NCI-H2171 (cell line): ENCODE data around the gene IL27RA.
"Not testable (repeated sequence)": the region's sequence is repeated elsewhere in the genome, so short reads cannot be mapped to it uniquely, and the experiment has no call there.

Source experiments
- DNase-seq: peaks from one replicate; lab custom pipeline; 2025; lab: John Stamatoyannopoulos, UW

Gene IL27RA

DNA sequence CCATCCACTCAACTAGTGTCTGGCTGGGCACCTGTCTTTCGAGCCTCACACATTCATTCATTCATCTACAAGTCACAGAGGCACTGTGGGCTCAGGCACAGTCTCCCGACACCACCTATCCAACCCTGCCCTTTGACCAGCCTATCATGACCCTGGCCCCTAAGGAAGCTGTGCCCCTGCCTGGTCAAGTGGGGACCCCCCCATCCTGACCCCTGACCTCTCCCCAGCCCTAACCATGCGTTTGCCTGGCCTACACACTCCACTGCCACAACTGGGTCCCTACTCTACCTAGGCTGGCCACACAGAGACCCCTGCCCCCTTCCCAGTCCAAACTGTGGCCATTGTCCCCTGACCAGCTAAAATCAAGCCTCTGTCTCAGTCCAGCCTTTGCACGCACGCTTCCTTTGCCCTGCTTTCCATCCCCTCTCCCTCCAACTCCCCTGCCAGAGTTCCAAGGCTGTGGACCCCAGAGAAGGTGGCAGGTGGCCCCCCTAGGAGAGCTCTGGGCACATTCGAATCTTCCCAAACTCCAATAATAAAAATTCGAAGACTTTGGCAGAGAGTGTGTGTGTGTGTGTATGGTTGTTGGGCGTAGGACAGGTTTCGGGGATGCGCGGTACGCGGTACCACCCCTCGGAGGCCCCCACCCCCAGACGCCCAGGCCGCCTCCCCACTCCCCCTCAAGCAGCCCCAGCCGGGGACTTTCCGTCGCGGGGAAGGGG is 404 bp upstream of the IL27RA start:
- no peak for DNase-seq

- DNase-seq: no peak
These were observed 2.4 kb downstream of the IL27RA start for GRCh38 chr19:14033946-14034345.

DNA sequence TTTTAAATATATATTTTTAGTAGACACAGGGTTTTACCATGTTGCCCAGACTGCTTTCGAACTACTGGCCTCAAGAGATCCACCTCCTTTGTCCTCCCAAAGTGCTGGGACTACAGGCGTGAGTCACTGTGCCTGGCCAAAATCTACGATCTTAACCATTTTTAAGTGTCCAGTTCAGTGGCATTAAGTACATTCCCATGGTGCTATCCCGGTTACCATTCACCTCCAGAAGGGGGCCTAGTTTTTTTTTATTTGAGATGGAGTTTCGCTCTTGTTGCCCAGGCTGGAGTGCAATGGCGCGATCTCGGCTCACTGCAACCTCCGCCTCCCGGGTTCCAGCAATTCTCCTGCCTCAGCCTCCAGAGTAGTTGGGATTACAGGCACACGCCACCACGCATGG is 3.6 kb downstream of the IL27RA start:
- DNase-seq: not testable (repeated sequence)

DNA sequence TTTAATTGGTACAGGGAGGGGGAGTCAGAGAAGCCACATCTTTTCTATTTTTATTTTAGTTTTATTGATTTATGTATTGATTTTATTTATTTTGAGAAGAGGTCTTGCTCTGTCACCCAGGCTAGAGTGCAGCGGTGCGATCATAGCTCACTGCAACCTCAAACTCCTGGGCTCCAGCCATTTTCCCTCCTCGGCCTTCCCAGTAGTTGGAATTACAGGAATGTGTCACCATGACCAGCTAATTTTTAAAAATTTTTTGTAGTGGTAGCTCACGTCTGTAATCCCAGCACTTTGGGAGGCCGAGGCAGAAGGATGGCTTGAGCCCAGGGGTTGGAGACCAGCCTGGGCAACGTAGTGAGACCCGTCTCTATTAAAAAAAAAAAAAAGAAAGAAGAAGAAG is 4.1 kb downstream of the IL27RA start:
- DNase-seq: no peak

GRCh38 chr19:14039181-14039580 is 7.6 kb downstream of the IL27RA start:
- DNase-seq: no peak

DNA sequence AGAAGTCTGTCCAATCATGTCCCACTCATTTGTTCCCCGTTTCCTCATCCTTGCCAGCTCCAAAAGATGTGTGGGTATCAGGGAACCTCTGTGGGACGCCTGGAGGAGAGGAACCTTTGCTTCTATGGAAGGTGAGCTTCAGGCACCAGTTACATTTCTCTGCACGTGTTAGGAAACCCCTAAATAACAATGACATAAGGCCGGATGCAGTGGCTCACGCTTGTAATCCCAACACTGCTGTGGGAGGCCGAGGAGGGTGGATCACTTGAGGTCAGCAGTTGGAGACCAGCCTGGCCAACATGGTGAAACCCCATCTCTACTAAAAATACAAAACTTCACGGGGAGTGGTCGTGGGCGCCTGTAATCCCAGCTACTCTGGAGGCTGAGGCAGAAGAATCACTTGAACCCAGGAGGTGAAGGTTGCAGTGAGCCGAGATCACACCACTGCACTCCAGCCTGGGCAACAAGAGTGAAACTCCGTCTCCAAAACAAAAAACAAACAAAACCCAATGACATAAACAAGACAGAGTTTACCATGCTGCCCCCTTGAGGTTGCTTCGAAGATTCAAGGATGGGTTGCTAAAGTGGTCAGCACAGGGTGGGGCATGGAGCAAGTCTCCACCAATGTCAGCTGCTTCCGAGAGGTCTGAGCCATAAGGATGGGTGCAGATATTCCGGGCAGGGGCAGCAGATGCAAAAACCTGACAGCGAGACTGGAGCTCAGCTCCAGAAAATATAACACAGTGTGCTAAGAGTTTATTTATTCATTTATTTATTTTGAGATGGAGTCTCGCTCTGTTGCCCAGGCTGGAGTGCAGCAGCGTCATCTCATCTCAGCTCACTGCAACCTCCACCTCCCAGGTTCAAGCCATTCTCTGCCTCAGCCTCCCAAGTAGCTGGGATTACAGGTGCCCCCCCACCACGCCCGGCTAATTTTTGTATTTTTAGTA is 11.4 kb downstream of the IL27RA start:
- DNase-seq: not testable (repeated sequence)

DNA sequence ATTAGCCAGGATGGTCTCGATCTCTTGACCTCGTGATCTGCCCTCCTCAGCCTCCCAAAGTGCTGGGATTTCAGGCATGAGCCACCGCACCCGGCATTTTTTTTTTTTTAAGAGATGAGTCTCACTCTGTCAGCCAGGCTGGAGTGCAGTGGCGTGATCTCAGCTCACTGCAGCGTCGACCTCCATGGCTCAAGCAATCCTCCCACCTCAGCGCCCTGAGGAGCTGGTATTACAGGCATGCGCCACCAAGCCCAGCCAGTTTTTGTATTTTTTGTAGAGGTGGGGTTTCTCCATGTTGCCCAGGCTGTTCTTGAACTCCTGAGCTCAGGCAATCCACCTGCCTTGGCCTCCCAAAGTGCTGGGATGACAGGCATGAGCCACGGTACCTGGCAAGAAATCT is 16.3 kb downstream of the IL27RA start:
- DNase-seq: not testable (repeated sequence)

DNA sequence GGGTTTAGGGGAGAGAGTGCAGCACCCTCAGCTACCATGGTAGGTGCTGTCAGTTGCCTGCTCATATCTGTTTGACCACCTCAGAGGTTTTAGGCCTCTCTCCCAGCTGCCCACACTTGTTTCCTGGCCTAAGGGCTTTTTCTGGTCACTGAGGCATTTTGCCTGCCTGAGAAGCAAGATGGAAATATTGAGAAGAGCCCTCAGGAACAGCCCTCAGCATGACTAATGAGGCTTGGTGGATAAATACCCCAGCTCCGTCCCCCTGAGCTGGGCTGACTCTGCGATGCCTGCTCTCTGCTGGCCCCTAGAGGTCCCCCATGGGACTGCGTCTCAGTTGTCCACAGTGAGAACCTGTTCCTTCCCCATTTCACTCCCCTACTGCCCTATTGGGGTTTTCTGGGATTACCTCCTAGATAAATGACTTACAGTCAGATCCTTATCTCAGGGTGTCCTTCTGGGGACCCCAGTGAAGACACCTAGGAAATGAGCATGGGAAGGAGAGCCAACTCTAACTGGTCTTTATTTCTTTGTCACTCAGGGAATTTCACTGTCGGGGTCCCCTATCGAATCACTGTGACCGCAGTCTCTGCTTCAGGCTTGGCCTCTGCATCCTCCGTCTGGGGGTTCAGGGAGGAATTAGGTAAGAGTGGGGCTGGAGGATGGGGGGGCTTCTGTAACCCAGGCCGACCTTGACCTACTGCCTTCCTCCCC is 17.0 kb downstream of the IL27RA start:
- peak; percentile 23 for DNase-seq

GRCh38 chr19:14050512-14050911 is 18.9 kb downstream of the IL27RA start:
- DNase-seq: no peak

DNA sequence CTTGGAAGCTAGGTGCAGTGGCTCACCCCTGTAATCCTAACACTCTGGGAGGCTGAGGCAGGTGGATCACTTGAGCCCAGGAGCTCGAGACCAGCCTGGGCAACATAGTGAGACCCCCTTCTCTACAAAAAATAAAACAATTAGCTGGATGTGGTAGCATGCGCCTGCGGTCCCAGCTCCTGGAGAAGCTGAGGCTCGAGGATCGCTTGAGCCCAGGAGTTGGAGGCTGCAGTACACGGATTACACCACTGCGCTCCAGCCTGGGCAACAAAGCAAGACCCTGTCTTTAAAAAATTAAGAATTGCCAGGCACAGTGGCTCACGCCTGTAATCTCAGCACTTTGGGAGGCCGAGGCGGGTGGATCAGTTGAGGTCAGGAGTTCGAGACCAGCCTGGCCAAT is 19.4 kb downstream of the IL27RA start:
- DNase-seq: not testable (repeated sequence)

DNA sequence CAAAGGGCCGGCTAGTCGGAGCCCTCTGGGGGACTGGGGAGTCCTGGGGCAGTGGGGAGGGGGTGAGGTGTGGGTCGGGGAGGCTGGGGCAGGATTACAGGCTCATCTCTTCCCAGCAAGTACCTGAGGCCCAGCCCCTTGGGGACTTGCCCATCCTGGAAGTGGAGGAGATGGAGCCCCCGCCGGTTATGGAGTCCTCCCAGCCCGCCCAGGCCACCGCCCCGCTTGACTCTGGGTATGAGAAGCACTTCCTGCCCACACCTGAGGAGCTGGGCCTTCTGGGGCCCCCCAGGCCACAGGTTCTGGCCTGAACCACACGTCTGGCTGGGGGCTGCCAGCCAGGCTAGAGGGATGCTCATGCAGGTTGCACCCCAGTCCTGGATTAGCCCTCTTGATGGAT is 20.4 kb downstream of the IL27RA start:
- DNase-seq: no peak

- DNase-seq: no peak
These were observed 20.9 kb downstream of the IL27RA start for GRCh38 chr19:14052470-14052869.

- no peak for DNase-seq
These were observed 21.5 kb downstream of the IL27RA start for GRCh38 chr19:14053032-14053431.

- DNase-seq: no peak
These were observed 21.9 kb downstream of the IL27RA start for GRCh38 chr19:14053500-14053899.

DNA sequence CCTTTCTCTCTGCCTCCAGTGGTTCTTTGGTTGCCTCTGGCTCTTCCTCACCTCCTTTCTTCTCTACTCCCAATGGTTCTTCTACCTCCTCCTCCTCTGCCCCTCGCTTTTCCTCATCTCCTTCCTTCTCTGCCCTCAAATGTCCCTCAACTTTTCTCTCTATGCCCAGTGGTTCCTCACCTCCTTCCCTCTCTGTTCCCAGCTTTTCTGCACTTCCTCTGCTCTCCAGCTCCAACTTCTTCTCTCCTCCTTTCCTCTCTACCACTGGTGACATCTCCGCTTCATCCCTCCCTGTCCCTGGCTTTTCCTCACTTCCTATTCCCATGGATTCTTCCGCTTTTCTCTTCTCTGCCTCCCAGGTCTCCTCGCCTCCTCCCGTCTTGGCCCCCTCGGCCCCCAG is 22.5 kb downstream of the IL27RA start:
- no peak for DNase-seq

GRCh38 chr19:14054721-14055120 is 23.2 kb downstream of the IL27RA start:
- DNase-seq: no peak

- no peak for DNase-seq
These were observed 23.8 kb downstream of the IL27RA start for GRCh38 chr19:14055396-14055795.

DNA sequence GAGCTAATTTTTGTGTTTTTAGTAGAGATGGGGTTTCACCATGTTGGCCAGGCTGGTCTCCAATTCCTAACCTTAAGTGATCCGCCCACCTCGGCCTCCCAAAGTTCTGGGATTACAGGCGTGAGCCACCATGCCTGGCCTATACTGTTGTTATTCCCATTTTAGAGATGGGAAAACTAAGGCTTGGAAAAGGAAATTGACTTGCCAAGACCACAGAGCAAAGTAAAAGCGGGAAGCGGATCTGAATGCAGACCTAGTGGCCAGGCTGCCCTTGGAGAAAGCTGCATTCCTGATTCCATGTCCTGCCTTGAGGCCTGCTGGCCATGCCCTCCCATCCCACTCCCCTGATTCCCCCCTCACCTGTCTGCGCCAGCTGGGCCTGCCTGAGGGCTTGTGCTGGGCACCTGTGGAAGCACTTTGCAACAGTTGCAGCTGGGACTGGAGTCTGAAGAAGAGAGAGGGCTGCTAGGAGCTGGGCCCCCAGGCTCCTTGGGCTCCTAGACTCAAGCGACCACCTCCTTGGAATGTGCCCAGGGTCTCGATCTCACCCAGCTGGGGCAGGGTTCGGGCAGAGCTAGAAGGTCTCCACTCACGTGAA is 24.6 kb downstream of the IL27RA start:
- DNase-seq: no peak

DNA sequence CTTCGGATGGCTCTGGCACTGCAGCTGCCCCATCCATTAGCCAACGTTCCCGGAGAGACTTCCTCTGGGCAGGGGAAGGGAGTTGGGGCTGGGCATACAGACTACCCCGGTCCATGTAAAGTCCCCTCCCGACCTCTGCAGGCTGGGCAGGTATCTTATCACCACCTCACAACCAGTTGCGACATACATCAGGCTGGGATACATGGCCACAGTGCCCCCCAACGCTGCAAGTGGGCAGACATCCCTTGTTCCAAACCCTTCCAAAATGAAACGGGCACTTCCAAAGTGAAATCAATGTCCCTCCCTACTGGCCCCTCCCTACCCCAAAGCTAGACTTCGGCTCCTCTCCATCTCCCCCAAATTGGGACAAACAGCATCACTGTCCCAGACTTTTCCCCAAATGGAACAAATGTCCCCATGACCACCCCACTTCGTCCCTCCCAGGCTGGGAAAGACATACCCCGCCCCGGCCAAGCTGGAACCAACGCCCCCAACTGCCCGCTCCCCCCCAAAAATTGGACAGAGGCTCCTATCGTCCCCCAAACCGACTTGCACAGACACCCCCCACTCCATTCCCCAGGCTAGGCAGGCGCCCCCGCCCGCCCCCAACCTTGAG is 25.3 kb downstream of the IL27RA start:
- no peak for DNase-seq

DNA sequence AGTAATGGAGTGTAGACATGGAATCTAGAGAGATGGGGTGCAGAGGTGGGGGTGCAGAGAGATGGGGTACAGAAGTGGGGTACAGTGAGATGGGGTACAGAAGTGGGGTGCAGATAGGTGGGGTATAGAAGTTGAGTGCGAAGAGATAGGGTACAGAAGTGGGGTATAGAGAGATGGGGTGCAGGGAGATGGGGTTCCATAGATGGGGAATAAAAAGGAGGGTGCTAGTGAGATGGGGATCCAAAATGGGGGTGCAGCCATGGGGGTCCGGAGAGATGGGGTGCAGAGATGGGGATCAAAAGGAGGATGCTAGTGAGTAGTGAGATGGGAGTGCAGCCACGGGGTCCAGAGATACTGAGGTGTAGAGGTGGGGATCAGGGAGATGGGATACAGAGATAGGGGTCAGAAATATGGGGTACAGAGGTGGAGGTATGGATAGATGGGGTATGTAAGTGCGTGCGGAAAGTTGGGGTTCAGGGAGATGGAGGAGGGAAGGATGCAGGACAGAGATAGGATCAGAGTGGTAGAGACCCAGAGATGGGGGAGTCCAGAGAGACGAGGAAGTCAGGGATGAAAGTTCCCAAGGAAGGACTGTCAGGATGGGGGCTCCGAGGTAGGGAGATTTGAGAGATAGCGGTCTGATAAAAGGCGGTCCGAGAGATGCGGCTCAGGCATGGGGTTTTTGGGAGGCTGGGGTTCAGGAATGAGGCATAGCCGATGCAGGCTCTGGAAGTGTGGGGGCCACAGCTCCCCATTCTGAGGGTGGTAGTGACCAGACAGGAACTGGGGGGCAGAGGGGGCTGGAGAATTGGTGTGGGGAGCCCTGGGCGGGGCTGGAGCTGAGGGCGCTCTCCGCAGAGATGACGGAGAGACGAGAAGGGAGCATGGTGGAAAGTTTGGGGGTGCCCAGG is 26.9 kb downstream of the IL27RA start:
- no peak for DNase-seq

DNA sequence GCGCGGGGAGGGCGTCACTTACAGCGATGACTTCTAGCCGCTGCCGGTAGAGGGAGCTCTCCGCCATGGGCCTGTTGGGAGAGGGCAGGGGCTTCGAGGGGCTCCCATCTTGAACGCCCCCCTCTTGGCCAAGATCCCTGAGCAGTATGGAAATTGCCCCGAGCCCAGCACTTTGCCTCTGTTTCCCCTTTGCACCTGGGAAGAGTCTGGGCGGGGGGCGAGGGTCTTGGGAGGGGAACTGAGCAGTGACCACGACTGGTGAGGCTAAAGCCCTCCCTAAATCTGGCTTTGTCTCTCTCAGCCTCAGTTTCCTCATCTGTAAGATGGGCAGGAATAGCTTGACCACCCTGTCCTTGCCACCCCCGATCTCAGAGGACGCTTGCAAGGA is 27.5 kb downstream of the IL27RA start:
- no peak for DNase-seq
